Hepatocyte (in vitro differentiated cells): Measurements from ENCODE around the gene DR1. TPM values are rescaled to one million over a fixed set of nuclear protein-coding genes. Genes with fewer than 3 reads are reported as not detected.

Experiments used
- DNase-seq: peaks from one replicate; pipeline ENCODE4 v3.0.0-alpha.2; 2016; ENCODE audit warnings: low spot score
- H2AFZ ChIP-seq: fragments of 200-600 bp; sonication (generic); 2 replicates; pipeline ENCODE4 v1.6.0; 2016; ENCODE audit warnings: antibody characterized with exemption, mild to moderate bottlenecking
- H3K27ac ChIP-seq: fragments of 200-600 bp; sonication (generic); 2 replicates; pipeline ENCODE4 v1.5.1; 2016; ENCODE audit warnings: mild to moderate bottlenecking
- H3K27me3 ChIP-seq: fragments of 200-600 bp; sonication (generic); 2 replicates; pipeline ENCODE4 v1.6.1; 2016
- H3K36me3 ChIP-seq: fragments of 200-600 bp; sonication (generic); replicated peaks from 2 replicates; pipeline ENCODE4 v1.5.1; 2016; ENCODE audit warnings: low read depth; ENCODE audit not compliant: insufficient read depth
- H3K4me1 ChIP-seq: fragments of 200-600 bp; sonication (generic); 2 replicates; pipeline ENCODE4 v1.5.1; 2016; ENCODE audit warnings: mild to moderate bottlenecking, moderate library complexity; ENCODE audit not compliant: insufficient read depth
- H3K4me2 ChIP-seq: fragments of 200-600 bp; sonication (generic); 2 replicates; pipeline ENCODE4 v1.6.0; 2016
- H3K4me3 ChIP-seq: fragments of 200-600 bp; sonication (generic); 2 replicates; pipeline ENCODE4 v1.5.1; 2016; ENCODE audit warnings: mild to moderate bottlenecking
- H3K79me2 ChIP-seq: fragments of 200-600 bp; sonication (generic); 2 replicates; pipeline ENCODE4 v1.6.0; 2017; ENCODE audit warnings: mild to moderate bottlenecking
- H3K9me2 ChIP-seq: fragments of 200-600 bp; sonication (generic); replicated peaks from 2 replicates; pipeline ENCODE4 v1.6.0; 2017; ENCODE audit warnings: mild to moderate bottlenecking; ENCODE audit not compliant: insufficient read depth
- H3K9me3 ChIP-seq: fragments of 200-600 bp; sonication (generic); 2 replicates; pipeline ENCODE4 v1.5.1; 2016; ENCODE audit warnings: low read depth, mild to moderate bottlenecking
- H4K20me1 ChIP-seq: fragments of 200-600 bp; sonication (generic); 2 replicates; pipeline ENCODE4 v1.6.0; 2016; ENCODE audit warnings: mild to moderate bottlenecking; ENCODE audit not compliant: insufficient read depth, poor library complexity, severe bottlenecking
- CTCF ChIP-seq: fragments of 200-600 bp; sonication (generic); IDR thresholded peaks from 2 replicates; pipeline ENCODE4 v1.5.1; 2016; ENCODE audit warnings: antibody characterized with exemption, mild to moderate bottlenecking; ENCODE audit not compliant: poor library complexity
- EZH2 ChIP-seq: fragments of 200-600 bp; sonication (generic); IDR thresholded peaks from 2 replicates; pipeline ENCODE4 v1.6.1; 2016; ENCODE audit warnings: antibody characterized with exemption, mild to moderate bottlenecking, borderline replicate concordance
- EZH2phosphoT487 ChIP-seq: fragments of 200-600 bp; sonication (generic); IDR thresholded peaks from one replicate; pipeline ENCODE4 v1.6.1; 2018; ENCODE audit warnings: antibody characterized with exemption, mild to moderate bottlenecking, low read depth, moderate library complexity; ENCODE audit not compliant: unreplicated experiment, severe bottlenecking
- WGBS: methylation state at CpG from one replicate; pipeline ENCODE4 v1.1.6; 2016; ENCODE audit warnings: low lambda C conversion rate; ENCODE audit errors: missing lambda C conversion rate; 5-methylcytosine and 5-hydroxymethylcytosine counted together
- polyA plus RNA-seq: library from polyadenylated mRNA; unstranded; fragments of >200 nt; fragmentation: Nextera tagmentation; extraction: Ambion mirVana; gene quantifications from 2 replicates; pipeline ENCODE4 v1.2.1, GENCODE V29; 2016
- total RNA-seq: library from RNA; depleted of rRNA; stranded (reverse); fragments of >200 nt; gene quantifications from 2 replicates; pipeline ENCODE4 v1.2.3, GENCODE V29; 2014

The DR1 gene
- total and polyA plus RNA-seq, 2 experiments from 2014 or later = 28.2 to 42.3 TPM

DNA sequence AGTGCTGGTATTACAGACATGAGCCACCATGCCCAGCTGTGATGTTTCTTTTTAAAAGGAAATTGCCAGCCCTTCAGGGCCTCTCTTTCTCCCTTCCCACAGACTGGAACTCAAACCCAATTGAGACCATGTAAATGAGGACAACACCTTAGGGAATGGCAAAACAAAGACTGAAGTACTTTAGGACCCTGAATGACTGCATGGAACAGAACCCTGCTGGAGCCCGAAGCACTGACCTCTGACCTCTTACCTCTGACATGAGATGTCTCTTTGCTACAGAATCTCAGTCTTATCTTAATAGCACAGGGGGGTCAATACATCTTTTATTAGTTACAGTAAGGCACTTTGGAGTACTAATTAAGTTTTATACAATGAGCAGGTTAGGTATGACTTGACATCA is 15.5 kb upstream of the DR1 start:
- Histone ChIP-seq H3K4me3 (no peak overlapping the region), H4K20me1 (no peaks in the 10 kb centered on the region), H3K36me3 (no peaks in the 10 kb centered on the region), H3K27ac (no peak overlapping the region), H3K9me2 (no peaks in the 10 kb centered on the region), H3K79me2 (no peaks in the 10 kb centered on the region), H3K27me3 (no peaks in the 10 kb centered on the region), H3K4me2 (no peak overlapping the region), H3K9me3 (no peaks in the 10 kb centered on the region), H3K4me1 (peaks cover 7% of the 10 kb centered on the region), H2AFZ (no peak overlapping the region)
- no peak for TF ChIP-seq CTCF
- no peak for TF ChIP-seq EZH2
- TF ChIP-seq EZH2phosphoT487 = no peak
- 55% methylated on average over 1 of the region's 1 CpG for WGBS
- no peak for DNase-seq

DNA sequence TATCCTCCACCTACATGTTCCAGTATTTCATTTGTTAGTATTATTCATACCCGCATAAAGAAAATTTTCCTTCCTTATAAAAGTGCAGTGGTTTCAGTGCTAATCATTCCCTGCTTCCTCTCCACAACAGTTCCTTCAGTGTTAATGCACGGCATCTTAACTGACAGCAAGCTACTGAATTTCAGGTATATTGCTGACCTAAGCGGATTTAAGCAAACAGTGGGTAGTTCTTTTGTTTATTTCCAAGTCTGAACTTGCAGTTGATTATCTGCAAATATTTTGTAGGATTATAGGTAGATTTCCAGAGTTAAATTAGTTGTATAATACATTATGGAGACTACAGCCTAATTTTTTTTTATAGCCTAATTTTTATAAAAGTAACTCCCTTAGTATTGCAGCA is 15.1 kb upstream of the DR1 start:
- Histone ChIP-seq H3K9me3 (no peaks in the 10 kb centered on the region), H4K20me1 (no peaks in the 10 kb centered on the region), H3K27ac (no peak overlapping the region), H3K4me3 (no peak overlapping the region), H2AFZ (no peak overlapping the region), H3K9me2 (no peaks in the 10 kb centered on the region), H3K4me2 (no peak overlapping the region), H3K27me3 (no peaks in the 10 kb centered on the region), H3K4me1 (peaks cover 4% of the 10 kb centered on the region), H3K36me3 (no peaks in the 10 kb centered on the region), H3K79me2 (no peaks in the 10 kb centered on the region)
- 82% methylated on average over 3 of the region's 3 CpGs for WGBS
- DNase-seq = no peak
- TF ChIP-seq EZH2phosphoT487 = no peak
- TF ChIP-seq CTCF = no peak
- TF ChIP-seq EZH2 = no peak

DNA sequence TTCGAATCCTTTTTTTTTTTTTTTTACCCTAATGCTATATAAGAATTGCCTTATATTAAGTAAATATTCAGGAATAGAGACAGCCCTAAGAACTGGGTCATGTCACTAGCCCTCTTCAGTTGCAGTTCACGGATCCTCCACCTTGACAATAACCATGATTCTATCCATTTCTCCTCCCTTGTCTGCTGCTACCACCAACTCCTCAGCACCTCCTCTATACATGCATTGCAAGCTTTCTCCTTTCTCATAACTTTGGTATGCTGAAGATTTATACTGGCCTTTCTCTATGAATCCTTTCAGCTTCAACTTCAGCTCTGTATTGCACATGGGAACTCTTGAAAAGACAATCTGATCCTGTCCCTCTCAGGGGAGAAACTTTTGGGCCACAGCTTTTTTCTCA is 14.3 kb upstream of the DR1 start:
- TF ChIP-seq EZH2phosphoT487 (no peak), EZH2 (no peak), CTCF (no peak)
- Histone ChIP-seq H3K36me3 (no peaks in the 10 kb centered on the region), H4K20me1 (no peaks in the 10 kb centered on the region), H3K4me3 (no peak overlapping the region), H3K9me2 (no peaks in the 10 kb centered on the region), H3K9me3 (no peaks in the 10 kb centered on the region), H3K4me1 (peaks cover 4% of the 10 kb centered on the region), H3K79me2 (no peaks in the 10 kb centered on the region), H3K27ac (no peak overlapping the region), H3K27me3 (no peaks in the 10 kb centered on the region), H3K4me2 (no peak overlapping the region), H2AFZ (no peak overlapping the region)
- no peak for DNase-seq
- 78% methylated on average over 2 of the region's 2 CpGs for WGBS

GRCh38 chr1:93332368-93332767 is 13.3 kb upstream of the DR1 start:
- Histone ChIP-seq H3K79me2 (no peaks in the 10 kb centered on the region), H3K4me1 (peaks cover 4% of the 10 kb centered on the region), H3K4me2 (no peak overlapping the region), H3K9me3 (no peaks in the 10 kb centered on the region), H3K4me3 (no peak overlapping the region), H2AFZ (no peak overlapping the region), H4K20me1 (no peaks in the 10 kb centered on the region), H3K36me3 (no peaks in the 10 kb centered on the region), H3K9me2 (no peaks in the 10 kb centered on the region), H3K27me3 (no peaks in the 10 kb centered on the region), H3K27ac (no peak overlapping the region)
- DNase-seq = no peak
- 96% methylated on average over 1 of the region's 1 CpG for WGBS
- TF ChIP-seq EZH2 = no peak
- no peak for TF ChIP-seq CTCF
- no peak for TF ChIP-seq EZH2phosphoT487
